ENCODE measurements around the gene FBLN7.

GRCh38 chr2:112140899-112141625 lies 2.9 kb downstream of the FBLN7 start:
- TF ChIP-seq, protein P1, sequence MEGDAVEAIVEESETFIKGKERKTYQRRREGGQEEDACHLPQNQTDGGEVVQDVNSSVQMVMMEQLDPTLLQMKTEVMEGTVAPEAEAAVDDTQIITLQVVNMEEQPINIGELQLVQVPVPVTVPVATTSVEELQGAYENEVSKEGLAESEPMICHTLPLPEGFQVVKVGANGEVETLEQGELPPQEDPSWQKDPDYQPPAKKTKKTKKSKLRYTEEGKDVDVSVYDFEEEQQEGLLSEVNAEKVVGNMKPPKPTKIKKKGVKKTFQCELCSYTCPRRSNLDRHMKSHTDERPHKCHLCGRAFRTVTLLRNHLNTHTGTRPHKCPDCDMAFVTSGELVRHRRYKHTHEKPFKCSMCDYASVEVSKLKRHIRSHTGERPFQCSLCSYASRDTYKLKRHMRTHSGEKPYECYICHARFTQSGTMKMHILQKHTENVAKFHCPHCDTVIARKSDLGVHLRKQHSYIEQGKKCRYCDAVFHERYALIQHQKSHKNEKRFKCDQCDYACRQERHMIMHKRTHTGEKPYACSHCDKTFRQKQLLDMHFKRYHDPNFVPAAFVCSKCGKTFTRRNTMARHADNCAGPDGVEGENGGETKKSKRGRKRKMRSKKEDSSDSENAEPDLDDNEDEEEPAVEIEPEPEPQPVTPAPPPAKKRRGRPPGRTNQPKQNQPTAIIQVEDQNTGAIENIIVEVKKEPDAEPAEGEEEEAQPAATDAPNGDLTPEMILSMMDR (IDR thresholded peaks at IDR 0.05) = no peak
- no peak for TF ChIP-seq ZFX (IDR thresholded peaks at IDR 0.05; ENCODE audit: borderline replicate concordance)

Data from 22Rv1 (cell line).